Right hindlimb (tissue), 1 donor: Measurements from ENCODE around the gene SNF8.

Source experiments
- DNase-seq: peaks from one replicate; pipeline ENCODE4 v3.0.0-alpha.2; 2018

The SNF8 gene

GRCh38 chr17:48883171-48883570 is 61.5 kb downstream of the SNF8 start:
- no peak for DNase-seq

GRCh38 chr17:48882272-48882671 is 62.4 kb downstream of the SNF8 start:
- DNase-seq, result no peak
